Sigmoid colon (tissue), 4 donors: ENCODE data around the gene DNAJB9.

Experiments used
- POLR2AphosphoS5 ChIP-seq, 4 donors: sonication (generic); formaldehyde crosslinking; IDR thresholded peaks; one replicate each; pipeline ENCODE4 v1.6.1; 2017; ENCODE audit warnings: antibody characterized with exemption in 4 of 4
- TF ChIP-seq, protein P1 (sequence below), 4 experiments: fragments of 450-650 bp in 3 of 4; fragments of 200-600 bp in 1 of 4; IDR thresholded peaks; one replicate each; pipeline ENCODE4 v1.5.1; 2016 to 2019; ENCODE audit warnings: antibody characterized with exemption in 4 of 4, mild to moderate bottlenecking in 3 of 4, moderate library complexity in 2 of 4

DNA sequence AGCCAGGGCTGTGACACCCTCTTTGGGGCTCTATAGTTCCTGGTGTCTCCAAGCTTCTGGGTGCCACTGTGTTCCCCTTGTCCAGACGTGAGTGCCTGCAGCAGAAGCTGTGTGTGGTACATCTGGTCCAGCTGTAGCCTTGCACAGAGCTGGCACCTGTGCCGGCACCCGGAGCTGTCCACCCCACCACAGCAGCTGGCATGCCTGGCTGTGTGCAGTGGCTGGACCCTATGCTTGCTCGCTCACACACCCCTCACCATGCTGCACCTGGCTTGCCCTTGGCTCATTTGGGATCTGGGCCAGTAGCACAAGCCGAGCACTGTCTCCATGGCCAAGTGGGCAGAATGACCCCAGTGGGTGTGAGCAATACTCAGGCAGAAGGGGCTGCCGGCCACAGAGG is 10.6 kb downstream of the DNAJB9 start:
- TF ChIP-seq, protein P1, sequence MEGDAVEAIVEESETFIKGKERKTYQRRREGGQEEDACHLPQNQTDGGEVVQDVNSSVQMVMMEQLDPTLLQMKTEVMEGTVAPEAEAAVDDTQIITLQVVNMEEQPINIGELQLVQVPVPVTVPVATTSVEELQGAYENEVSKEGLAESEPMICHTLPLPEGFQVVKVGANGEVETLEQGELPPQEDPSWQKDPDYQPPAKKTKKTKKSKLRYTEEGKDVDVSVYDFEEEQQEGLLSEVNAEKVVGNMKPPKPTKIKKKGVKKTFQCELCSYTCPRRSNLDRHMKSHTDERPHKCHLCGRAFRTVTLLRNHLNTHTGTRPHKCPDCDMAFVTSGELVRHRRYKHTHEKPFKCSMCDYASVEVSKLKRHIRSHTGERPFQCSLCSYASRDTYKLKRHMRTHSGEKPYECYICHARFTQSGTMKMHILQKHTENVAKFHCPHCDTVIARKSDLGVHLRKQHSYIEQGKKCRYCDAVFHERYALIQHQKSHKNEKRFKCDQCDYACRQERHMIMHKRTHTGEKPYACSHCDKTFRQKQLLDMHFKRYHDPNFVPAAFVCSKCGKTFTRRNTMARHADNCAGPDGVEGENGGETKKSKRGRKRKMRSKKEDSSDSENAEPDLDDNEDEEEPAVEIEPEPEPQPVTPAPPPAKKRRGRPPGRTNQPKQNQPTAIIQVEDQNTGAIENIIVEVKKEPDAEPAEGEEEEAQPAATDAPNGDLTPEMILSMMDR (IDR thresholded peaks at IDR 0.05) = no peak
- no peak for TF ChIP-seq POLR2AphosphoS5 (IDR thresholded peaks at IDR 0.05)
